ENCODE data around the gene APOBEC2. TPM values are rescaled to one million over a fixed set of nuclear protein-coding genes. Genes with fewer than 3 reads are reported as not detected.

Gene APOBEC2
- total and polyA plus RNA-seq, 9 of the 15 experiments (the other 6 are each of a cell fraction or from before 2014, with no cell fraction given) = 0.25 to 1.6 TPM; not detected in 7

DNA sequence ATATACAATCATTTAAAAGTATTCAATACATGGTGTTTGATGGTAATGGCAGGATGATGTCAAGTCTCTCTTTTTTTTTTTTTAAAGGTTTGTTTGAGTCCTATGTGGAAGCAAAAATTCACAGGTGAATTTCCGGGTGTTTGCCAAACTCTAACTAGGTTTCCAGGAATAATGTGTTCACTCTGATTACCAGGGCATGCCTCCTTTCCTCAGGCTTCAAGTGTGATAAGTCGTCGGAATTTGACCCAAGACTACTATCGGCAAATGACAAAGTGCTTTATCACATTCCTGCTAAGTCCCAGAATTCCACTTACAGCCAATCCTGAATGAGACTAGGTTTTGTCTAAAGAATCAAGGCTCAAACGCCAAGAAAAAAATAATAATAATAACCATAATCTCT lies 11.8 kb downstream of the APOBEC2 start:
- Histone ChIP-seq H2AFZ (ENCODE audit: low read depth, low read length) (no peak overlapping the region), H3K4me1 (replicated peaks in 1 of 2; ENCODE audit: control insufficient read depth in 2 of 2, insufficient read depth in 2 of 2, low read length in 2 of 2) (peaks cover 0 to 5% of the 10 kb centered on the region in 2 experiments; a peak in 2 of 5 replicates), H3K9me3 (replicated peaks; ENCODE audit: control insufficient read depth, insufficient read depth, low read depth, low read length) (no peaks in the 10 kb centered on the region), H3K4me3 (no peak overlapping the region), H3K9me1 (ENCODE audit: control insufficient read depth, insufficient read depth, low read length) (no peaks in the 10 kb centered on the region), H3K27me3 (ENCODE audit: control insufficient read depth in 2 of 2, insufficient read depth in 2 of 2, low read length in 2 of 2) (no peaks in the 10 kb centered on the region), H3K4me2 (ENCODE audit: insufficient read depth, low read length) (no peak overlapping the region), H3K27ac (ENCODE audit: extremely low read depth, low read depth, low read length) (no peak overlapping the region), H4K20me1 (replicated peaks; ENCODE audit: control insufficient read depth, insufficient read depth, low read length) (no peaks in the 10 kb centered on the region), H3K36me3 (ENCODE audit: control insufficient read depth, insufficient read depth, low read length) (peaks cover 73% of the 10 kb centered on the region), H3K79me2 (ENCODE audit: control insufficient read depth, insufficient read depth, low read length) (no peaks in the 10 kb centered on the region), H3K9ac (ENCODE audit: insufficient read depth in 1 of 2, low read depth in 2 of 2, low read length in 2 of 2) (no peak overlapping the region)
- no peak for ATAC-seq
- in situ Hi-C loops (cut with MboI) = no loop called here
- BruUV-seq (replicated peaks) = no TSS peak
- TF ChIP-seq ZZZ3 (IDR thresholded peaks at IDR 0.05) (no peak), EHMT2 (IDR thresholded peaks at IDR 0.05) (no peak), OTX1 (CRISPR knock-in tag; IDR thresholded peaks at IDR 0.05) (no peak), FOXP1 (CRISPR knock-in tag; IDR thresholded peaks at IDR 0.05) (no peak), BMI1 (IDR thresholded peaks at IDR 0.05; ENCODE audit: low read length) (no peak), ZNF695 (CRISPR knock-in tag; IDR thresholded peaks at IDR 0.05) (no peak), EP400 (IDR thresholded peaks at IDR 0.05) (no peak), HNRNPLL (IDR thresholded peaks at IDR 0.05; ENCODE audit: low read depth, low read length, poor library complexity, severe bottlenecking) (no peak), PRDM10 (IDR thresholded peaks at IDR 0.05; ENCODE audit: partially characterized antibody) (no peak), ZNF175 (CRISPR knock-in tag; IDR thresholded peaks at IDR 0.05; ENCODE audit: low read depth) (no peak), ZNF224 (CRISPR knock-in tag; IDR thresholded peaks at IDR 0.05) (no peak), ERF (CRISPR knock-in tag; IDR thresholded peaks at IDR 0.05) (no peak), ZC3H8 (IDR thresholded peaks at IDR 0.05) (no peak)
- POLR2A ChIA-PET = no interaction called here
- CTCF ChIA-PET (ENCODE audit: low intra/inter-chr PET ratio) = interaction anchor here (4.0 kb wide), 1 partner anchor 59 kb away, joined by 26 read pairs; no protein-coding TSS in a partner anchor
- 55% methylated on average over 4 of the region's 5 CpGs for WGBS (ENCODE audit: insufficient coverage, low coverage, missing lambda C conversion rate)
- intact Hi-C loops (cut with micrococcal nuclease) = loop anchor here (5.0 kb wide), 1 partner anchor 38 kb away; no protein-coding TSS in a partner anchor
- DNase-seq (ENCODE audit: extremely low read depth in 1 of 4, low spot score in 3 of 4) = no peak
- no peak for FAIRE-seq

Data from K562 (cell line).